ENCODE results near the gene CAMK1G. TPM values are rescaled to one million over a fixed set of nuclear protein-coding genes. Genes with fewer than 3 reads are reported as not detected.

CAMK1G gene
- total and polyA plus RNA-seq, 2 donors (not counting 3 experiments of a cell fraction or from before 2014, with no cell fraction given) = not detected

DNA sequence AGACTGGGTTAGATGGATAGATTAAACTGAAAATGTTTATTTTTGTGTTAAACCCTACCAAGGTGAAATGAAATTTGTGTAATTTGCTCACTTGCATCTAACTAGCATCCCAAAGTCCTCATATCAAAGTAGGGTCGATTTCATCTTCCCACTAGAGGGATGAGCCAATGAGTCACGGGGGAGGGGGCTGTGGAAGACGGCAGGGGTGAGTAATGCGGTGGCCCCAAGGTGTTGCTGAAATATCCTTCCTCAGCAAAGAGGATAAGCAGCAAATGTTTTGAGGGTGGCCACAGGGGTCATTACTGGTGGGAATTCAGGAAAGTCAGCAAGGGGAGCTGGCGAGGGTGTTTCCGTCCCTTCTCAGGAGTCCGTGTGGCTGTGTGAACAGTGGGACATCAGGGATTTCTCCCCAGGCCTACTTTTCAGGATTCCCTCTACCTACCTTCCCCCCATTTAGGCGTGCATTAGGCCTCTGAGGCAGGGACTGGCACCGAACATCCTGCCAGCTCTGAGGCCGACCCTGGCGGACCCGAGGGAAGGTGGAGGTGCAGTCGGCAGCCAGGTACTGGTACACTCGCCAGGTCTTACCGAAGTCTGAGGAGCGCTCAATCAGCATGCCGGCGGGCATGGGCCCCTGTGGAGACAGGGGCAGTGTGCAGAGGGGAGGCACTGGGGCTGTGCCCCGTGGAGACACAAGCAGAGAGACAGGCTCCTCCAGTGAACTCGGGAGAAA is 50.7 kb downstream of the CAMK1G start:
- Histone ChIP-seq H3K9ac (replicated peaks; ENCODE audit: extremely low read depth, insufficient read depth, low read length) (no peak overlapping the region), H3K27me3 (ENCODE audit: control insufficient read depth in 2 of 2, insufficient read depth in 2 of 2, low read length in 2 of 2) (no peaks in the 10 kb centered on the region), H3K4me1 (ENCODE audit: control insufficient read depth, extremely low read depth, insufficient read depth, low read length) (no peaks in the 10 kb centered on the region), H3K36me3 (ENCODE audit: control insufficient read depth in 2 of 2, extremely low read depth in 1 of 2, insufficient read depth in 2 of 2, low read length in 2 of 2) (no peaks in the 10 kb centered on the region), H3K79me2 (ENCODE audit: control insufficient read depth, insufficient read depth, low read length) (no peaks in the 10 kb centered on the region), H3K27ac (ENCODE audit: insufficient read depth, low read depth, low read length) (no peak overlapping the region), H3K9me3 (replicated peaks; ENCODE audit: control insufficient read depth, insufficient read depth, low read length) (no peaks in the 10 kb centered on the region), H3K4me3 (replicated peaks in 1 of 3; ENCODE audit: insufficient read depth in 1 of 3, low read depth in 1 of 3, low read length in 3 of 3) (no peak overlapping the region), H3K9me1 (replicated peaks; ENCODE audit: control insufficient read depth, extremely low read depth, insufficient read depth, low read length) (no peaks in the 10 kb centered on the region), H4K20me1 (replicated peaks; ENCODE audit: control insufficient read depth, extremely low read depth, insufficient read depth, low read length) (no peaks in the 10 kb centered on the region), H3K4me2 (ENCODE audit: insufficient read depth, low read length) (no peak overlapping the region), H2AFZ (ENCODE audit: low read depth, low read length) (no peak overlapping the region)
- DNase-seq (ENCODE audit: low read depth, low spot score) (no peak), FAIRE-seq (no peak)
- TF ChIP-seq POLR2AphosphoS5 (IDR thresholded peaks at IDR 0.05; ENCODE audit: insufficient read depth, low read depth, low read length) (no peak), FOS (IDR thresholded peaks at IDR 0.05; ENCODE audit: borderline replicate concordance, insufficient read depth, low read length) (no peak), GATA2 (IDR thresholded peaks at IDR 0.05; ENCODE audit: insufficient read depth, insufficient read length, low read depth, low read length) (no peak), JUN (IDR thresholded peaks at IDR 0.05; ENCODE audit: borderline replicate concordance, insufficient read depth, insufficient read length, low read depth) (no peak), EZH2 (IDR thresholded peaks at IDR 0.05; ENCODE audit: borderline replicate concordance, low read depth, low read length, severe bottlenecking) (no peak), MAX (IDR thresholded peaks at IDR 0.05; ENCODE audit: insufficient read depth, insufficient read length) (no peak)
- intact Hi-C loops (cut with micrococcal nuclease) = no loop called here
- ChIA-PET POLR2A (no interaction called here), CTCF (interaction anchor here (0.5 to 1.7 kb wide), 6 partner anchors 12 to 68 kb away, joined by 3 to 7 read pairs (median 4); no protein-coding TSS in a partner anchor)
- dilution Hi-C loops (cut with MboI; ENCODE audit: extremely low pct_ligation_motif_present, low sequenced_read_pairs) = no loop called here
- no TSS peak for BruUV-seq (replicated peaks)

GRCh38 chr1:209635850-209636249 is 52.3 kb downstream of the CAMK1G start:
- Histone ChIP-seq H3K4me2 (ENCODE audit: insufficient read depth, low read length) (no peak overlapping the region), H3K9me3 (replicated peaks; ENCODE audit: control insufficient read depth, insufficient read depth, low read length) (no peaks in the 10 kb centered on the region), H3K79me2 (ENCODE audit: control insufficient read depth, insufficient read depth, low read length) (no peaks in the 10 kb centered on the region), H3K4me3 (replicated peaks in 1 of 3; ENCODE audit: insufficient read depth in 1 of 3, low read depth in 1 of 3, low read length in 3 of 3) (no peak overlapping the region), H3K27me3 (ENCODE audit: control insufficient read depth in 2 of 2, insufficient read depth in 2 of 2, low read length in 2 of 2) (no peaks in the 10 kb centered on the region), H2AFZ (ENCODE audit: low read depth, low read length) (no peak overlapping the region), H3K9me1 (replicated peaks; ENCODE audit: control insufficient read depth, extremely low read depth, insufficient read depth, low read length) (no peaks in the 10 kb centered on the region), H4K20me1 (replicated peaks; ENCODE audit: control insufficient read depth, extremely low read depth, insufficient read depth, low read length) (no peaks in the 10 kb centered on the region), H3K36me3 (ENCODE audit: control insufficient read depth in 2 of 2, extremely low read depth in 1 of 2, insufficient read depth in 2 of 2, low read length in 2 of 2) (no peaks in the 10 kb centered on the region), H3K9ac (replicated peaks; ENCODE audit: extremely low read depth, insufficient read depth, low read length) (no peak overlapping the region), H3K4me1 (ENCODE audit: control insufficient read depth, extremely low read depth, insufficient read depth, low read length) (no peaks in the 10 kb centered on the region), H3K27ac (ENCODE audit: insufficient read depth, low read depth, low read length) (no peak overlapping the region)
- intact Hi-C loops (cut with micrococcal nuclease) (no loop called here), dilution Hi-C loops (cut with MboI; ENCODE audit: extremely low pct_ligation_motif_present, low sequenced_read_pairs) (no loop called here)
- TF ChIP-seq POLR2A (IDR thresholded peaks at IDR 0.05; ENCODE audit: low read depth, low read length) = no peak
- TF ChIP-seq FOS (IDR thresholded peaks at IDR 0.05; ENCODE audit: borderline replicate concordance, insufficient read depth, low read length) = no peak
- TF ChIP-seq, protein P1, sequence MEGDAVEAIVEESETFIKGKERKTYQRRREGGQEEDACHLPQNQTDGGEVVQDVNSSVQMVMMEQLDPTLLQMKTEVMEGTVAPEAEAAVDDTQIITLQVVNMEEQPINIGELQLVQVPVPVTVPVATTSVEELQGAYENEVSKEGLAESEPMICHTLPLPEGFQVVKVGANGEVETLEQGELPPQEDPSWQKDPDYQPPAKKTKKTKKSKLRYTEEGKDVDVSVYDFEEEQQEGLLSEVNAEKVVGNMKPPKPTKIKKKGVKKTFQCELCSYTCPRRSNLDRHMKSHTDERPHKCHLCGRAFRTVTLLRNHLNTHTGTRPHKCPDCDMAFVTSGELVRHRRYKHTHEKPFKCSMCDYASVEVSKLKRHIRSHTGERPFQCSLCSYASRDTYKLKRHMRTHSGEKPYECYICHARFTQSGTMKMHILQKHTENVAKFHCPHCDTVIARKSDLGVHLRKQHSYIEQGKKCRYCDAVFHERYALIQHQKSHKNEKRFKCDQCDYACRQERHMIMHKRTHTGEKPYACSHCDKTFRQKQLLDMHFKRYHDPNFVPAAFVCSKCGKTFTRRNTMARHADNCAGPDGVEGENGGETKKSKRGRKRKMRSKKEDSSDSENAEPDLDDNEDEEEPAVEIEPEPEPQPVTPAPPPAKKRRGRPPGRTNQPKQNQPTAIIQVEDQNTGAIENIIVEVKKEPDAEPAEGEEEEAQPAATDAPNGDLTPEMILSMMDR (IDR thresholded peaks at IDR 0.05; ENCODE audit: extremely low read depth in 1 of 2, insufficient read depth in 1 of 2, low read depth in 1 of 2, low read length in 2 of 2) = no peak
- TF ChIP-seq MAX (IDR thresholded peaks at IDR 0.05; ENCODE audit: insufficient read depth, insufficient read length) = no peak
- TF ChIP-seq POLR2AphosphoS5 (IDR thresholded peaks at IDR 0.05; ENCODE audit: insufficient read depth, low read depth, low read length) = no peak
- no peak for TF ChIP-seq EZH2 (IDR thresholded peaks at IDR 0.05; ENCODE audit: borderline replicate concordance, low read depth, low read length, severe bottlenecking)
- no peak for TF ChIP-seq GATA2 (IDR thresholded peaks at IDR 0.05; ENCODE audit: insufficient read depth, insufficient read length, low read depth, low read length)
- TF ChIP-seq JUN (IDR thresholded peaks at IDR 0.05; ENCODE audit: borderline replicate concordance, insufficient read depth, insufficient read length, low read depth) = no peak
- no peak for TF ChIP-seq MYC (IDR thresholded peaks at IDR 0.05; ENCODE audit: low read depth, low read length)
- ChIA-PET POLR2A (interaction anchor here (0.7 kb wide), 1 partner anchor 40 kb away, joined by 3 read pairs; no protein-coding TSS in a partner anchor), CTCF (interaction anchor here (1.4 to 2.1 kb wide), 6 partner anchors 10 to 70 kb away, joined by 3 to 7 read pairs (median 5); no protein-coding TSS in a partner anchor)
- BruUV-seq (replicated peaks) = no TSS peak
- DNase-seq (ENCODE audit: low read depth, low spot score) (no peak), FAIRE-seq (no peak)

All from endothelial cell of umbilical vein (primary cell).